Measurements from ENCODE around the gene SERP1.

DNA sequence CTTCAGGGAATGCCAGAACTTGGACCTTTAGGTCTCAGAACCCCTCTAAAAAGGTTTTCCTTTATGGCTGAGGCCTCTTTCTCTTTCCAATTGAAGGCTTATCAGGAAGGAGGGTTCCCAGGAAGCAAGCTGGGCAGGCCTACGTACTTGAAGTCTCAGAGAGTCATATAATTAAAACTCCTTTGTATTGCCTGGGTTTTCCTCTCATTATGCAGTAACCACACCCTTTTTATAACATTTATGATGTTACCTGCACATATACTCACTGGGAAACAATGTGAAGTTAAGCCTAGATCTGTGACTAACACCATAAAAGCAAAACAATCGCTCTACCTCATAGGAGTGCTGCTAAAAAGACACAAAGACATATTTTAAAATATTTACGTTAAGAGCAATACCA is 27.3 kb downstream of the SERP1 start:
- TF ChIP-seq, protein P1, sequence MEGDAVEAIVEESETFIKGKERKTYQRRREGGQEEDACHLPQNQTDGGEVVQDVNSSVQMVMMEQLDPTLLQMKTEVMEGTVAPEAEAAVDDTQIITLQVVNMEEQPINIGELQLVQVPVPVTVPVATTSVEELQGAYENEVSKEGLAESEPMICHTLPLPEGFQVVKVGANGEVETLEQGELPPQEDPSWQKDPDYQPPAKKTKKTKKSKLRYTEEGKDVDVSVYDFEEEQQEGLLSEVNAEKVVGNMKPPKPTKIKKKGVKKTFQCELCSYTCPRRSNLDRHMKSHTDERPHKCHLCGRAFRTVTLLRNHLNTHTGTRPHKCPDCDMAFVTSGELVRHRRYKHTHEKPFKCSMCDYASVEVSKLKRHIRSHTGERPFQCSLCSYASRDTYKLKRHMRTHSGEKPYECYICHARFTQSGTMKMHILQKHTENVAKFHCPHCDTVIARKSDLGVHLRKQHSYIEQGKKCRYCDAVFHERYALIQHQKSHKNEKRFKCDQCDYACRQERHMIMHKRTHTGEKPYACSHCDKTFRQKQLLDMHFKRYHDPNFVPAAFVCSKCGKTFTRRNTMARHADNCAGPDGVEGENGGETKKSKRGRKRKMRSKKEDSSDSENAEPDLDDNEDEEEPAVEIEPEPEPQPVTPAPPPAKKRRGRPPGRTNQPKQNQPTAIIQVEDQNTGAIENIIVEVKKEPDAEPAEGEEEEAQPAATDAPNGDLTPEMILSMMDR (conservative IDR thresholded peaks at IDR 0.05) = no peak
- TF ChIP-seq ZFX (IDR thresholded peaks at IDR 0.05) = no peak
